Effector memory CD8-positive, alpha-beta T cell (primary cell): ENCODE measurements around the gene CNBD2.
A peak's percentile ranks its signal among the peaks of the same experiment; 100 is the strongest.
"Not testable (repeated sequence)": the region's sequence is repeated elsewhere in the genome, so short reads cannot be mapped to it uniquely, and the experiment has no call there.

Experiments used
- ATAC-seq: fragments of 150-1000 bp; cut with Tn5 transposase; replicated peaks from 2 replicates; pipeline ENCODE4 v1.10.0; 2021; ENCODE audit warnings: mild to moderate bottlenecking, moderate library complexity
- DNase-seq, 3 experiments: peaks; one replicate each; pipeline ENCODE4 v3.0.0; 2021
- H3K27ac Mint-ChIP-seq, 2 donors: one replicate each; pipeline ENCODE4 v1.8.0; 2022; ENCODE audit warnings: mild to moderate bottlenecking in 2 of 2, mixed read lengths in 2 of 2, moderate library complexity in 2 of 2
- H3K27me3 Mint-ChIP-seq, 2 donors: one replicate each; pipeline ENCODE4 v1.8.0; 2022; ENCODE audit warnings: mixed read lengths in 2 of 2
- H3K36me3 Mint-ChIP-seq: one replicate; pipeline ENCODE4 v1.8.0; 2022; ENCODE audit warnings: mild to moderate bottlenecking, moderate library complexity, mixed read lengths; ENCODE audit not compliant: insufficient read depth
- H3K4me1 Mint-ChIP-seq, 2 donors: one replicate each; pipeline ENCODE4 v1.8.0; 2022; ENCODE audit warnings: low read depth in 2 of 2, mixed read lengths in 2 of 2
- H3K4me3 Mint-ChIP-seq, 2 donors: one replicate each; pipeline ENCODE4 v1.8.0; 2022; ENCODE audit warnings: mild to moderate bottlenecking in 2 of 2, mixed read lengths in 2 of 2, moderate library complexity in 2 of 2
- H3K9me3 Mint-ChIP-seq, 2 donors: one replicate each; pipeline ENCODE4 v1.8.0; 2022; ENCODE audit warnings: mixed read lengths in 2 of 2

CNBD2 gene

DNA sequence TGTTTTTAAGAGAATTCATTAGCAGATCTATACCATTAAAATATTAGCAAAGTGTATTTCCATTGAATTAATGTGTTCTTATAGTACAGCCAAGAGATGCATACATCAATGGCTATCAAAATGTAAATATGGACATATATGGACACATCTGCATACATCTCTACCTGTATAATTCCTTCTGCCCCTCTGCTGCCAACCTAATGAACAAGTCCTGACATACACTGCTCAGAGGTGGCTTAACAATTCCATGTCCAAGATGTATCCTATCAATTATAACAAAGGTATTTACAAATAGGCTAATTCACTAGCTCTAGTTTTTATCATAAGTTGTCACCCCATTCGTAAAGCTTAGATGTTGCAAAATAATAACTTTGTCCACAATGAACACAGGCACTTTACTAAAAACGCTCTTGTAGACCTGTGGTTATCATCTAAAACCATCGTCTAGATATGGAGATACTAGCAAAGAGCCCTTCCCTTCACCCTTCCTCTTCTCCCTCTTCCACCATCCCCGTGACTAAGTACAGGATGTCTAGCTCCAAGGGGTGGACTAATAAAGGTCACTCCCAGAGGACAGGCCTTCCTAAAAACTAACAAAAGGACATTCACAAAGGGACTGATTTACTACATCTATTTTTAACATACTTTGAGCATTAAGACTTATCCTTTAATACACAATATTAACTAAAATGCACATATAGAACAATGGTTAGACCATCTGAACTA, 77.8 kb downstream of the CNBD2 start:
- H3K27me3 Mint-ChIP-seq, H3K9me3 Mint-ChIP-seq, DNase-seq, ATAC-seq, H3K4me3 Mint-ChIP-seq: not testable (repeated sequence)
- Mint-ChIP-seq H3K27ac (peak overlapping the region in 1 of 2 donors; percentile 51), H3K36me3 (peaks cover 36% of the 10 kb centered on the region), H3K4me1 (peaks cover 38 to 51% of the 10 kb centered on the region in 2 donors)

DNA sequence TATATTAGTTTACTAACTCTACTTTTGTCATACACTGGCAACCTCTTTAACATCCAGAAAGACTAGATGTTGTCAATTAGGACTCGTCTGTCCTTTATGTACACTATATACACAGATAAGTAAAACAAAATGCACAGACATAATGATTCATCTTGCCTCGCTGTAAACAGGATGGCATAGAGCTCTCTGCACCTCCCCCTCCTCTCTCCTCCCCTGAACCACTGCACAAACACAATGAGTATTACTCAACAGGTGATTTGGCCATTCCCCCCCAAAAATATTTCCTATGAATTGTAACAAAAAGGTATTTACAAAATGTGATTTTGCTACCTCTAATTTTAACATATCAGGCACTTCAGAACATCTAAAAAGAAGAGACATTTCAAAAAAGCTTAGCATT, 81.0 kb downstream of the CNBD2 start:
- H3K4me3 Mint-ChIP-seq = peak overlapping the region; percentile 78 to 94
- not testable (repeated sequence) for DNase-seq, ATAC-seq, H3K27me3 Mint-ChIP-seq, H3K9me3 Mint-ChIP-seq
- H3K4me1 Mint-ChIP-seq = peaks cover 35 to 53% of the 10 kb centered on the region in 2 donors
- peak overlapping the region; percentile 24 to 92 for H3K27ac Mint-ChIP-seq
- H3K36me3 Mint-ChIP-seq = peaks cover 36% of the 10 kb centered on the region

DNA sequence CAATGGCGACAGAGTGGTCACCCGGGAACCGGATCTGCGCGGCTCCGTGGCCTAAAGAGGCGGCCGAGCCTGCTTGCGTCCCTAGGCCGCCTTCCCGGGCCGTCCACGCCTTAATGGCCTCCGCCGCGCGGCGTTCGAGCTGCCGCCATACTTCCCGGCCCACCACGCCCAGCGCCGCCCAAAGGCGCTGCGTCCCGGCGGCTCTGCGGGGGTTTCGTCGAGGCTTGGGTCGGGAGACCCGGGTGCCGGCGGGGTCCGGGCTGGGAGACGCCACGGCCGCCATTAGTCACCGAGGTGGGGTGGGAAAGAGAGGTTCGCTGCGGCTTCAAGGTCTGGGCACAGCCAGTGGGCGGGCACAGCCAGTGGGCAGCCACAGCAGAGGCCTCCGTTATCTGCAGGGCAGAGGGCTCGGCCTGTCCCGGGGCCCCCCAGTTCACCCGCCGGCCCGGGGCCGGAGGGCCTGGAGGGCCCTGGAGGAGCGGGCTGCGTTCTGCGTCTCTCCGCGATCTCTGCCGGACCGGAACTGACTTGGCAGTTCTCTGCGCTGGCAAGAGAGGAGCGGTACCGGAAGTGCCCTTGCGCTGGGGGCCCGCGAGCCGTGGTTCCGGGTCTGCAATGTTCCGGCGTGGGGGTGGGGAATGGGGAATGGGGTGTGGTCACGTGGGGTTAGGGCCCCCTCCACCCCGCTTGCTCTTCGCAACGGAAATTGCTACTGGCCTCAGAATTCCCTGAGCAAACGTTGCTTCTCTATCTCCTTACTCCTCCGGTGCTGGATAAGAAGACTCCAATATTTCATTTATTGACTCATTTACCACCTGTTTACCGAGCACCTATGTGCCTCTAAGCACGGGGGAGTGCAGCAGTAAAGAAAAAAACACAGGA, 82.3 kb downstream of the CNBD2 start:
- Mint-ChIP-seq H3K36me3 (peaks cover 30% of the 10 kb centered on the region), H3K27me3 (peaks cover 12 to 16% of the 10 kb centered on the region in 2 donors), H3K27ac (peak overlapping the region; percentile 24 to 92), H3K4me3 (peak overlapping the region; percentile 78 to 94), H3K9me3 (no peaks in the 10 kb centered on the region), H3K4me1 (peaks cover 35 to 49% of the 10 kb centered on the region in 2 donors)
- peak; percentile 94 for ATAC-seq
- peak; percentile 69 to 73 (median 73) for DNase-seq

DNA sequence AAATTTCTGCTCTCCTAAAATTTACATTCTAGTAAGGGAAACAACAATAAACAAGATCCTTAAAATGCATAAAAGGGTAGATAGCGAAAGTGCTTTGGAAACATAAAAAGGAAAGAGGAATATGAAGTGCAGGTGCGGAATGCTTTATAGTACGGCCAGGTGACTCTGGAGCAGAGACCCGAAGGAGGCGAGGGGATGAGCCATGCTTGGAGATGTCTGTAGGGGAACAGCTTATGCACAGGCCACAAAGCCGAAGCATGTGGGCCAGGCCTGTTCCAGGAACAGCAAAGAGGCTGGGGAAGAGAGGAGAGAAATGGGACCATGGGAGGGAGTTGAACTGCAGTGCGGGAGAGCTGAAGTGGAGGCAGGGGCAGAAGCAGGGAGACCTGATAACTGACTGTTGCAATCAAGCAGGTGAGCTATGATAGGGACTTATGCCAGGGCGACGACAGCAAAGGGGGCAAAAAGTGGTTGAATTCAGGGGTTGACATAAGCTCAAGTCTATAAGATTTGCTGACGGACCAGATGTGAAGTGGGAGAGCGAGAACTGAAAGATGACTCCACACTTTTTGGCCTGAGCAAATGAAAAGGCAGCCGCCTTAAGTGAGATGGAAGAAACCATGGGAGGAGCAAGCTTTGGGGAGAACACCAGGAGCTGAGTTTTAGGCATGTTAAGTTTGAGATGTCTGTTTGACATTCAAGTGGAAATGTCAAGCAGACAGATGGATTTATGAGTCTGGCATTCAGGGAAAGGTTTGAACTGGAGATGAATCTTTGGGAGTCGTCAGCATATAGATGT, 83.1 kb downstream of the CNBD2 start:
- H3K9me3 Mint-ChIP-seq = no peaks in the 10 kb centered on the region
- ATAC-seq = no peak
- peaks cover 13 to 20% of the 10 kb centered on the region in 2 donors for H3K27me3 Mint-ChIP-seq
- peaks cover 27% of the 10 kb centered on the region for H3K36me3 Mint-ChIP-seq
- peak overlapping the region; percentile 24 to 92 for H3K27ac Mint-ChIP-seq
- H3K4me1 Mint-ChIP-seq = peaks cover 30 to 41% of the 10 kb centered on the region in 2 donors
- no peak for DNase-seq
- peak overlapping the region; percentile 78 to 94 for H3K4me3 Mint-ChIP-seq

DNA sequence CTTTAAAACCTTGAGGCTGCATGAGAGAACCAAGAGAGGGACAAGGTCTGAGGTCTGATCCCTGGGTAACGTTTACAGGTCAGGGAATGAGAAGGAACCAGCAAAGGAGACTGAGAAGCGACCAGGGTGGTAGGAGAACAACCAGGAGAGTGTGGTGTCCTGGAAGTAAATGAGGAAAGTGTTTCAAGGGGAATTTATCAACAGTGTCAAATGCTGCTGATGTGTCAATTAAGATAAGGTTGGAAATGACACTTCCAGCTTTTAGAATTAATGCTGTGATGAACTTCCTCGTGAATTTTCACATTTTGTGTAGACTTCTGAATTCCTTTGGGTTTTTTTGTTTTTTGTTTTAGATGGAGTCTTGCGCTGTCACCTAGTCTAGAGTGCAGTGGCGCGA, 83.7 kb downstream of the CNBD2 start:
- peaks cover 28 to 36% of the 10 kb centered on the region in 2 donors for H3K4me1 Mint-ChIP-seq
- no peak for DNase-seq
- no peak overlapping the region for H3K27ac Mint-ChIP-seq
- H3K9me3 Mint-ChIP-seq = no peaks in the 10 kb centered on the region
- ATAC-seq = no peak
- H3K27me3 Mint-ChIP-seq = peaks cover 13 to 20% of the 10 kb centered on the region in 2 donors
- no peak overlapping the region for H3K4me3 Mint-ChIP-seq
- H3K36me3 Mint-ChIP-seq = peaks cover 23% of the 10 kb centered on the region

DNA sequence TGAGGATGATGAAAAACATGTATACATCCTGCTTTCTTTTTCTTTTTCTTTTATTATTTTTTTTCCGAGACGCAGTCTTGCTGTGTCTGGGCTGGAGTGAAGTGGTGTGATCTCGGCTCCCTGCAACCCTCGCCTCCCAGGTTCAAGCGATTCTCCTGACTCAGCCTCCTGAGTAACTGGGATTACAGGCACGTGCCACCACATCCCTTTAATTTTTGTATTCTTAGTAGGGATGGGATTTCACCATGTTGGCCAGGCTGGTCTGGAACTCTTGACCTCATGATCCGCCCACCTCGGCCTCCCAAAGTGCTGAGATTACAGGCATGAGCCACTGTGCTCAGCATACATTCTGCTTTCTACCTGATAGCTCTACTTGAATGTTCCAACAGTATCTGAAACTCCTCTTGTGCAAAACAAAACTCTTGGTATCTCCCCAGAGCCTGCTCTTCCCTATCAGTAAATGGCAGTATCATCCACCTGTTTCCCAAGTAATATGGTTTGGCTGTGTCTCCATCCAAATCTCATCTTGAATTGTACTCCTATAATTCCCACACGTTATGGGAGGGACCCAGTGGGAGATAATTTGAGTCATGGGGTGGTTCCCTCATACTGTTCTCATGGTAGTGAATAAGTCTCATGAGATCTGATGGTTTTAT, 85.6 kb downstream of the CNBD2 start:
- peaks cover 13% of the 10 kb centered on the region for H3K36me3 Mint-ChIP-seq
- H3K4me1 Mint-ChIP-seq = peaks cover 16 to 20% of the 10 kb centered on the region in 2 donors
- H3K27ac Mint-ChIP-seq, ATAC-seq, H3K4me3 Mint-ChIP-seq, DNase-seq, H3K9me3 Mint-ChIP-seq: not testable (repeated sequence)
- H3K27me3 Mint-ChIP-seq = peaks cover 13 to 20% of the 10 kb centered on the region in 2 donors

DNA sequence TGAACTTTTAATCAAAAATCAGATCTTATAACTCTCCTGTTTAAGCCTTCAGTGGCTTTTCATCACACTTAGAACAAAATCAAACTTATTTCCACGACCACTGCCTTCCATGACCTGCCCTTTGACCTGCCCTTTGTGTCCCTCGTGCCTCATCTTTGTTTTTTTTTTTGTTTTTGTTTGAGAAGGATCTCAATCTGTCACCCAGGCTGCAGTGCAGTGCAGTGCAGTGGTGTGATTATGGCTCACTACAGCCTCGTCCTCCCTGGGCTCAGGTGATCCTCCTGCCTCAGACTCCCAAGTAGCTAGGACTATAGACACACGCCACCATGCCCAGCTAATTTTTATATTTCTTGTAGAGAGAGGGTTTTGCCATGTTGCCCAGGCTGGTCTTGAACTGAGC, 86.8 kb downstream of the CNBD2 start:
- peaks cover 8 to 9% of the 10 kb centered on the region in 2 donors for H3K4me1 Mint-ChIP-seq
- no peak overlapping the region for H3K4me3 Mint-ChIP-seq
- H3K27me3 Mint-ChIP-seq = peaks cover 13 to 20% of the 10 kb centered on the region in 2 donors
- ATAC-seq (no peak), DNase-seq (no peak)
- no peaks in the 10 kb centered on the region for H3K9me3 Mint-ChIP-seq
- H3K27ac Mint-ChIP-seq = no peak overlapping the region
- peaks cover 8% of the 10 kb centered on the region for H3K36me3 Mint-ChIP-seq

DNA sequence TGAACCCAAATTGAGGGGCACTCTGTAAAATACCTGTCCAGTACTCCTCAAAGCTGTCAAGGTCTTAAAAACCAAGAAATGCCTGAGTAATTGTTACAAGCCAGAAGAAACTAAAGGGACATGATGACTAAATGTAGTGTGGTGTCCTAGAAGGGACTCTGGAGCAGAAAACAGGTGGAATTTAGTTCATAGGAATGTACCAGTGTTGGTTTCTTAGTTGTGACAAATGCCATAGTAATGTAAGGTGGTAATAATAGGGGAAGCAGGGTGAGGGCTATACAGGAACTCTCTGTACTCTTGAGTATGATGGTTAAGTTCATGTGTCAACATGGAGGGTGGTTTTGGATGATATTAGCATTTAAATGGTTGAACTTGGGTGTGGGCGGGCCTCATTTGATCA, 92.3 kb downstream of the CNBD2 start:
- DNase-seq (no peak), ATAC-seq (no peak)
- H3K4me3 Mint-ChIP-seq = no peak overlapping the region
- H3K4me1 Mint-ChIP-seq = peaks cover 0 to 3% of the 10 kb centered on the region in 2 donors
- H3K27ac Mint-ChIP-seq = no peak overlapping the region
- peaks cover 11% of the 10 kb centered on the region for H3K36me3 Mint-ChIP-seq
- H3K27me3 Mint-ChIP-seq = peaks cover 2 to 3% of the 10 kb centered on the region in 2 donors
- peaks cover 0 to 1% of the 10 kb centered on the region in 2 donors for H3K9me3 Mint-ChIP-seq

DNA sequence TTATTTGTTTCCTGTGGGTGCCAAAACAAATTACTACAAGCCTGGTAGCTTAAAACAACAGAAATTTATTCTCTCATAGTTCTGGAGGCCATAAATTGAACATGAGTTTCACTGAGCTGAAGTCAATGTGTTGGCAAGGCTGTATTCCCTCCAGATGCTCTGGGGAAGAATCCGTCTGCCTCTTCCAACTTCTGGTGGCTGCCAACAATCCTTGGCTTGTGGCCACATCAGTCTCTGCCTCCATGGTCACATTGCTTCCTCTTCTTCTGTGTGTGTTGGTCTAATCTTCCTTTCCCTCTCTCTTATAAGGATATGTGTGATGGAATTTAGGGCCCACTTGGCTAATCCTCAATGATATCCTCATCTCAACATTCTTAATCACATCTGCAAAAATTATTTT, 93.4 kb downstream of the CNBD2 start:
- ATAC-seq (no peak), DNase-seq (no peak)
- H3K27ac Mint-ChIP-seq = no peak overlapping the region
- H3K27me3 Mint-ChIP-seq = no peaks in the 10 kb centered on the region
- H3K4me3 Mint-ChIP-seq = no peak overlapping the region
- peaks cover 0 to 1% of the 10 kb centered on the region in 2 donors for H3K9me3 Mint-ChIP-seq
- H3K4me1 Mint-ChIP-seq = peaks cover 0 to 3% of the 10 kb centered on the region in 2 donors
- peaks cover 11% of the 10 kb centered on the region for H3K36me3 Mint-ChIP-seq

DNA sequence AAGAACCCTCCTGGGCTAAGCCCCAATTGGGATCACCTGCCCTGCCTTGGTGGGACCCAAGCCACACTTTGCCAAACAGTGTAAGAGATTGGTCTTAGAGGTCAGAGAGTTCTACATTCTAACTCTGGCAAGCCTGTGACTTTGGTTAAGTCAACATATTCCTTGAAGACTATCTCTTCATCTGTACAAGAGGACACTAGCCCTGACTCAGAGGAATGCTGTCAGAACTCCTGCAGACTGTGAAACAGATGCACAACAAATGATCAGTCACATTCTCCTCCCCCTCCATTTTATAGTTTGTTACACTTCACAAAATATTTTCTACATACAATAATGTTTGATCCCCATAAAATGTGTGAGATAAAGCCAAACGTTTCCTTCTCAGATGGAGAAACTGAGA, 94.4 kb downstream of the CNBD2 start:
- peaks cover 0 to 3% of the 10 kb centered on the region in 2 donors for H3K4me1 Mint-ChIP-seq
- H3K9me3 Mint-ChIP-seq = peaks cover 0 to 1% of the 10 kb centered on the region in 2 donors
- H3K27ac Mint-ChIP-seq = no peak overlapping the region
- DNase-seq (no peak), ATAC-seq (no peak)
- H3K36me3 Mint-ChIP-seq = peaks cover 11% of the 10 kb centered on the region
- H3K27me3 Mint-ChIP-seq = no peaks in the 10 kb centered on the region
- no peak overlapping the region for H3K4me3 Mint-ChIP-seq

DNA sequence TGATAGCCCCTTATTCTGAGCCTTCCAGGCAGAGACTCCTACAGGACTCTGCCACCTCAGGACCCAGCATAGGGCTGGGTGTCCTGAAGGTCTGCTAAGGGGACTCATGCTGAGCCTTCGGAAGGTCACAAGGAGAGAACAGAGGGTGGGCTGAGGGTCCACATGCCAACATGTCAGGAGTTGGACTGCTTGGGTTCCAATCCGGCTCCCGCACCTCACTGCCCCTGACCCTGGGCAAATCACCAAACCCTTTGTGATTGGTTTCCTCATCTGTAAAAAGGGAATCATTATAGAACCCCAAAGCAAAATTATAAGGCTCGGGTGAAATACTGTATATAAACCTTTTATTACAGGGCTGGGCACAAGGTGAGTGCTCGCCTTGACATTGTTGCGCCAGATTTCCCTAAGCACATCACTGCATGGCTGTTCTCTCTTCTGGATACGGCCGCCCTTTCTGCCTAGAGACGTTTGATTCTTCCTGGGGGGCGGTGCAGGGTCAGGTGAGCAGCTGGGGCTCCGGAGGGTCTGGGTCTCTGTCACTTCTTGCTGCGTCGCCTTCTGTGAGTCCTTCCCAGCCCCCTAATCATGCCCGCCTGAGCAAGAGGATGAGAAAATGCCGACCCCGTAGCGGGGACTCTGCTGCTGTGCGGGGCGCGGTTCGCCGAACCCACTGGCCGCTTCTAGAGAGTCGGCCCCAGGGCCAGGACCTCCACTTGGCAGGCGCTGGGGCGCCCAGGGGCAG, 95.7 kb downstream of the CNBD2 start:
- peaks cover 0 to 1% of the 10 kb centered on the region in 2 donors for H3K9me3 Mint-ChIP-seq
- peak overlapping the region; percentile 85 to 89 for H3K27ac Mint-ChIP-seq
- ATAC-seq (no peak), DNase-seq (no peak)
- no peaks in the 10 kb centered on the region for H3K27me3 Mint-ChIP-seq
- H3K36me3 Mint-ChIP-seq = peaks cover 11% of the 10 kb centered on the region
- H3K4me3 Mint-ChIP-seq = peak overlapping the region; percentile 84 to 85
- H3K4me1 Mint-ChIP-seq = peaks cover 0 to 3% of the 10 kb centered on the region in 2 donors
